IPS DF 19.7 (cell line): ENCODE measurements around the gene RTL1.

ENCODE experiments used
- DNase-seq: peaks from one replicate; pipeline ENCODE4 v3.0.0-alpha.2; 2013; ENCODE audit warnings: low read depth, low spot score

The RTL1 gene

DNA sequence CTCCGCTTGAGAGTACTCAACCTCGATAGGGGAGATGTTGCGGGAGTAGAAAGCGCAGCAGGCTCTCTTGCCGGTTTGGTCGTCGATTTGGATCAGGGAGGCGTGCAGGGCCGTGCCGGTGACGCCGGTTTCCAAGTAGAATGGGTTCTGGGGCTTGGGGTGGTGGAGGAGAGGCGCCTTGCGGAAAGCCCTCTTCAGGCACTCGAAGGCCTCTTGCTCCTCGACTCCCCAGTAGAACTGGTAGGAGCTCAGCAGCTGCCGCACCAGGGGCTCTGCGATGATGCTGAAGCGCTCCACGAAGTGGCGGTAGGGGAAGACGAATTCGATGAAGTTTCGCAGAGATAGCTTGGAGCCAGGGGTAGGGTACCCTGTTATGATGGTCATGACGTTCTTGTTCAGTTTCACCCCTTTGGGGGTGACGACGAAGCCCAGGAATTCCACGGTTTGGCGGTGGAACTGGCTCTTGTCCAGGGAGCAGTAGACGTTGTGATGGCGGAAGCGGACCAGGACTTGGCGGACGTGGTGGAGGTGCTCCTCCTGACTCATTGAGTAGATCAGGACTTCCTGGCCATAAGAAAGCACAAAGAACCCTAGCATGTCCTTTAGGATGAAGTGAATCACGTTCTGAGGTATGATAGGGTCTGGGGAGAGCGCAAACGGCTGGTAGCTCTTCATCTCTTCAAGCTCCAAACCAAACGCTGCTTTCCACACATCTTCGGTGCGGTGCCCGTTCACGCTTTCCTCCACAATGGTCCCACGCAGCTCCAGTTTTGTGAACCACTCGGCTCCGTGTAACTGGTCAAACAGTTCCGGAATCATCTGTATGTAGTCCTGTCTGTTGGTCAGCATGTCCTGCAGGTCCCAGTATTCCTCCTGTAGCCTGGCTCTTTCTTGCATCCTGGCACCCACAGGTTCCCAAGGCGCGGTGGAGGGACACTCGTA lies 21.2 kb downstream of the RTL1 start:
- no peak for DNase-seq

DNA sequence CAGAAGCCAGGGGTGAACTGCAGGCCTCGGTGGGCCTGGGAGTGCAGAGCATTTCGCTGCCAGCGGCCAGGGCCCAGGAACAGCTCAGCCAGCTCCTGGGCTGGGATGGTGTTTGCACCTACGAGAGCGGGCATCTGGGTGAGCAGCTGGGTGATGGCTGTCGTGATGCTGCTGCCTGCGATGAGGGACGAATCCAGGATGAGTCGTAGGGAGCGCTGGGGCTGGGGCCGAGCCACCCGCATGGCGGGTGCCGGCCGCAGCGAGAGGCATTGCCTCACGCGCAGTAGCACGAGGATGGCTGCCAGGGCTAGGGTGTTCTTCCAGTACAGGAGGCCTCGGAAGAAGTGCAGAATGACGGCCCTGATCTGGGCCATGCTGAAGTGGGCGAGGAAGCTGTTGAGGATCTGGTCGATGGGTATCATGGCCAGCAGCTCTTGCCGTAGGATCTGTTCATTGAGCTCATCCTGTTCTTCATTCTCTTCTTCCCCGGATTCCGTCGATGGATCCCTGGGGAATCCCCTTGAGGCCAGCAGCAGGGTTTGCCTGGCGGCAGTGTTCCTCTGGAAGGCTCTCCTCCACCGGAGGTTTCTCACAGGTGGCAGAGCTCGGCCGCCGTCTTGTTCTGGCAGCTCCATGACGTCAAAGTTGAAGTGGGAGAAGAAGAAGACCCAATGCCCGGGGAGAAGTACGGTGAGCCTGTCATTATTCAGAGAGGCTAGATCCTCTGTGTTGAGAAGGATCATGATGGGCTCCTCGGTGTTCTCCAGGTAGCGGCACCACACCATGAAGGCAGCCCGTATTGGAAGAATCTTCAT lies 22.1 kb downstream of the RTL1 start:
- no peak for DNase-seq

DNA sequence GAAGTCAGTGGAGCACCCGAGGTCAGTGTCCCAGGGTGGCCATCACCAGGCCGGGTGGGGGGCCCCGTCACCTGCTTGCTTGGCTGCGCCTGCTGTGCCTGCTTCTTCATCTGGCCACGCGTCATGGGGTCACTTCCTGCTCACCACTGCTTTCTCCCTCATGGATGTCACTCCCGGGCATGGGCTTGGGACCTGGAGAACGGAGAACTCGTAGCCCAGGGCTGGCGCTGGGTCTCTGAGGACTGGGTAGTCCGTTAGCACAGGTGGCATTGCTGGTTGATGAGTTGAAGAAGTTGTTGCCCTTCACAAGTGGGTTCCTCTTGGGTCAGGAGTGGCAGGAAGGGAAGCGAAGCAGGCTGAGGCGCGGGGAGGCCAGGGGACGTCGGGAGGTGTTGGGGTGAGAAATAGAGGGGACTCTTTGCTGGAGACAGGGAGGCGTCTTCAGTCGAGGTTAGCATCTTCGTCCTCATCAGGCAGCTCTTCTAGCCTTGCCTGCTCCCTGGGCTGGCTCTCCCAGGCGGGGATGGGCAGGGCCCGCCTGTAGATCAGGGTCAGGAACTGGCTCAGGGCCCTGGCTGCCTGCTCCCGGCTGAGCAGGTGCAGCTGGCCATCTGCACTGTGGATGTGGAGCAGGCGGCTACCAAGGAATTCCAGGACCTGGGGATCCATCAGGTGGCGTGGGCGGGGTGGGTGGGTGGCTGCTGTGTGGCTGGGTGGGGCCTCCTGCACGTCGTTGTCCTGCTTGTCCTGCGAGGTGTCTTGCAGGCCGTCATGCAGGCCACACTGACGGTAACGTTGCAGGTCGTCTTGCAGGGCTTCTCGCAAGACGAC lies 23.0 kb downstream of the RTL1 start:
- no peak for DNase-seq

DNA sequence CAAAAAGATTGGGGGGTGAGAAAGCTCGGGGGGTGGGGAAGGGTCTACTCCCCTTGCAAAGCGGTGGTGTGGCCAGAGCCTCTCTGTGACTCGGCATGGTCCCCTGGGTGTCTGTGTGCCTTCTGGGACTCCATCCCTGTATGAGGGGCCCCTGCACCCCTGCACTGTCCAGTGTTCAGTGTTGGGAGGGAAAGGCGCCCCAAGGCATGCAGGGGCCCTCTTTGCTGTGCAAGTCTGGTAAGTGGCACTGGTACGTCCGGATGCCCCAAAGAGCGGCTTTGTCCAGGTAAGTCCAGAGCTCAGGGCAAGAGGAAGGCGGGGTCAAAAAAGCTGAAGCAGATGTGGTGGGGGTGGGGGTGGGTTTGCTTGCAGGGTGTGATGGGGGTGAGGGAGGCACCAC lies 23.7 kb downstream of the RTL1 start:
- no peak for DNase-seq

DNA sequence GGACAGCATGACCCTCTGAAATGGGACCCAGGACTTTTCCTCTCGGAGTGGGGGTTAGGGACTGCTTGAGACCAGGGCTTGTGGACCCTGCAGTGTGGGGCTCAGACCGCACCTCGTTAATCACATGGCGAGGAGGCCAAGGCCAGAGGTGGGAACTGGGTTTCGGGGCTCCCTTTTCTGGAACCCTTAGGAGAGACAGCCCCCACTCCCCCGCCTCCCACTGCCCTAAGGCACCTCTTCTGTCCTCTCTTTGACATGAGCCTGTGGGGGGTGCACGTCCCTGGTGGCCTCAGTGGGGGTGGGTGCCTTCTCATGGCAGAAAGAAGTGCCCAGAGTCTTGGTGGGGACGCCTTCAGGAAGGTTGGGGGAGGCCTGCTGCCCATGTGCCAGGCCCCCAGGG lies 24.3 kb downstream of the RTL1 start:
- no peak for DNase-seq

DNA sequence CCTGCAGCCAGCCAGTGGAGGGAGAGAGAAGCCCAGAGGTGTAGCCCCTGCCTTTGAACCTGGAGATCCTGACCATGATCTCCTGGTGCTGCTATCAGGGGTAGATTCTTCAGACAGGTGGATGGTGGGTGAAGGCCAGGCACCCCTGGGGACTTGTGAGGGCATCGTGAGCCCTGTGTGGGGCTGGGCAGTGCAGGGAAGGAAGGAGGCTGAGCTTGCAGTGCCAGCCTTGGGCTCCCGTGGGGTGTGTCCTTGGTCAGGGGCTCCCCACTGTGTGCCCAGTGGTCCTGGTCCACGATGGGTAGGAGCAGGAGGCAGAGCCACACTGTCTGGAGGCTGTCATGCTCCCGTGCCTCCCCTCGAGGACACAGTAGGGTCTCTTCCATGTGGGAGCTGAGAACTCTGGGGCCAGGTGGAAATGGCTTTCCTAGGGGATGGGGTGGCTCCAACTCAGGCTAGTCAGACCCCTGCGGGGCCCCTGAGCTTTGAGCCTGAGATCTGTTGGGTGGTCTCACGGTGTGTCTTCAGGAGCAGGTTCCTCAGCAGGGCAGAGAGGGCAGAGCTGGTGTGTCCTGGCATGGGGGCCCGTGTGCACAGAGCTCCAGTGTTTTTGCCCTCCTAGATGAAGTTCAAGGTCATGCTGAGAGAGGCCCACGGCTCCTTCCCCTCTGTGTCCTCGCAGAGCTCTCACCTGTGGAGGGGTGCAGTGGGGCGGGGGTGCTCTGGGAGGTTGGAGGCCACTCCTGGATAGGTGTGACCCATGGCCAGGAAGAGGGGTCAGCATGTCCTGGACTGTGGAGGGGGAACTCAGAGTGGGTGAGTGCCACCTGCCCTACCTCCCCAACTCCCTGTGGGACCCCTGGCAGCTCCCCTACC lies 25.0 kb downstream of the RTL1 start:
- DNase-seq: no peak

DNA sequence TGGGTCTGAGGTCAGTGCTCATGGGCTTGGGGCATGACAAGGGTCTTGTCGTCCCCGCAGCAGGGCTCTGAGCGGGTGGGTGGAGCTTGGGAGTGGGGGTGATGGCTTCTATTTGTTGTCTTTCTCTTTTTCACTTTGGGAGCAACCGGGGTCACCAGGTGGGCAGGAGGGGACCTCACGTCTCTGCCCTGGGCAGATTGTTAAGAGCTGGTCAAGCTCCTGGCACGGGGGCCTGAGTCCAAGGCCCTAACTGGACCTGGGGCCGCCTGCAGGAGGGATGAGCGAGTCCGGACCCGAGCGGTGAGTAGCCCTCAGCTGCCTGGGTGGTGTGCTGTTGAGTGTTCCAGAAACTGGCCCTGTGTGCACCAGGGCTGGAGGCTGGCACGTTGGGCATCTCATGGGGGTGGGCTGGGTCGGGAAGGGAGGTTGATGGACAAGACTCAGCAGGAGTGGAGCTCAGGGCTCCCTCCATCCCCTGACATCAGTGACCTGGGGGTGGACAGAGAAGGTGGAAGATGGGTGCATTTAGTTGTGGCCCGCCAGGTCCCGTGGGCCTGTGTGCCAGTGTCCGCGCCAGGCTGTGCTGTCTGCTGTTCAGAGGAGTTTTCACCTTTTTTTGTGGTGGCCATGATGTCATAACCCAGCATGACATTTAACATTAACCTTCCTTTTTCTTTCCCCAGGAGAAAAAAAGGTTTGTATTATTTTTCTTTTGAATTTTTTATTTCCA lies 27.5 kb downstream of the RTL1 start:
- no peak for DNase-seq

DNA sequence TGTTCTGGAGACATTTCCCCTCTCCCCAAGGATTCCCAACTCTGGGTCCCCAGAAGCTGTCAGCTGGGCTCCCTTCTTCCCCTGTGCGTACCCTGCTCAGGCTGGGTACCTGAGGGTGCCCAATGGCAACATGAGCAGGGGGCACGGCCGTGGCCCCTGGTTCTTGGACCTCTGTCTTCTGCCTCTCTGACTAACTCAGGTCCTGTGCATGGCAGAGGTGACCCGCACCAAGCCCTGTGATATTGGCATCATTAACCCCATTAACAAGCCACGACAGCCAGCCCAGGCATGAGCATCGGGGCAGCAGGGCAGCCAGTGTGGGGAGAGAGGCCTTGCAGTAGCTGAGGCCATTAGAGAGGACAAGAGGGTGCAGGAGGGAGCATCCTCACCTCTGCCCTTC lies 28.4 kb downstream of the RTL1 start:
- DNase-seq: no peak

DNA sequence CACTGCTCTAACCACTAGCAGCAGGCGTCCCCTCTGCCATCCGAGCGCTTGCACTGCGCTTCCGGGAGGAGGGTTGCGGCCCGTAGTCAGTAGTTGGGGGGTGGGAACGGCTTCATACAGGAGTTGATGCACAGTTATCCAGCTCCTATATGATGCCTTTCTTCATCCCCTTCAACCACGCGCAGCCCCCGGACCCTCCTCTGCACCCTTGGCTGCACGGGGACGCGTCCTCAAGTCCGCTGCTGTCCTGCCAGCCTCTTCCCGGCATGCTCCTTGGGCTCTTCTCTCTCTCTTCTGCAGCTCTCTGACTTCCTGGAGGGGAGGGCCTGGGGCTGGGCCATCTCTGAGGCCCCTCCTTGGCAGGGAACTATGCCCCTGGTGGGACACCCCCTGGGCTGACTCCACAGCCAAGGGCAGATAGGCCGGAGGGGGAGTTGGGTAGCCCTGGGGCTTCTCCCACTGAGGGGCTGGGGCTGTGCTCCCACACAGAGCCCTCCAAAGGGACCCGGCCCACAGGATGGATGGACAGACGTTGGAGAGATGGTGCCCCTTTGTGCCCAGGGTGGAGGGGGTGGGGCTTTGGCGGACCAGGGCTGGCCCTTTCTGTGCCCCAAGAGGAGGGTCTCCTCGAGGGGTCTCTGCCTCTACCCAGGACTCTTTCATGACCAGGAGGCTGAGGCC lies 29.0 kb downstream of the RTL1 start:
- no peak for DNase-seq

DNA sequence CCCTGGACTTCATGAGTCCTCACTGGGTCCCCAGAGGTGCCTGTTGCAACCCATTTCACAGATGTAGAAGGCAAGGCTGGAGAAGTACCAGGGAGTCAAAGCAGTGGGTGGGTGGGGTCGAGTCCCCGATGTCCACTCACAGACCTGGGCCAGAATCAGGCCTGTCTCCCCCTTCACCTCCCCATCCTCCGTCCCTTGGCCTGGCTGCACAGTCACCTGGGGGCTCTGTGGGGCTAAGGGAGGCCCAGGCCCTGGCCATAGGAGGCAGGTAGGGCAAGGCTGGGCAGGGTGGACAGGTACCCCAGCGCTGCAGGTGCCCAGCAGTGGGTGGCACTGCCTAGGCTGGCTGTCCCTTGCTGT lies 29.5 kb downstream of the RTL1 start:
- no peak for DNase-seq

DNA sequence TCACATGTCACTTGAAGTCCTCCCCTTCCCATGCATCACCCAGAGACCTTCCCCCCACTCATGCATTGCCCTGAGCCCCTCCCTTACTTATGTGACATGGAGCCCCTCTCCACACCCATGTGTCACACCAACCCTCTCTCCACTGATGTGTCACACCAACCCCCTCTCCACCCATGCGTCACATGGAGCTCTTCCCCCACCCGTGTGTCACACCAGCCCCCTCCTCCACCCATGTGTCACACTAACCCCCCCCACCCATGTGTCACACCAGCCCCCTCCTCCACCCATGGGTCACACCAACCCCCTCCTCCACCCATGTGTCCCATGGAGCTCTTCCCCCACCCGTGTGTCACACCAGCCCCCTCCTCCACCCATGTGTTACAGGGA lies 30.4 kb downstream of the RTL1 start:
- DNase-seq: no peak

DNA sequence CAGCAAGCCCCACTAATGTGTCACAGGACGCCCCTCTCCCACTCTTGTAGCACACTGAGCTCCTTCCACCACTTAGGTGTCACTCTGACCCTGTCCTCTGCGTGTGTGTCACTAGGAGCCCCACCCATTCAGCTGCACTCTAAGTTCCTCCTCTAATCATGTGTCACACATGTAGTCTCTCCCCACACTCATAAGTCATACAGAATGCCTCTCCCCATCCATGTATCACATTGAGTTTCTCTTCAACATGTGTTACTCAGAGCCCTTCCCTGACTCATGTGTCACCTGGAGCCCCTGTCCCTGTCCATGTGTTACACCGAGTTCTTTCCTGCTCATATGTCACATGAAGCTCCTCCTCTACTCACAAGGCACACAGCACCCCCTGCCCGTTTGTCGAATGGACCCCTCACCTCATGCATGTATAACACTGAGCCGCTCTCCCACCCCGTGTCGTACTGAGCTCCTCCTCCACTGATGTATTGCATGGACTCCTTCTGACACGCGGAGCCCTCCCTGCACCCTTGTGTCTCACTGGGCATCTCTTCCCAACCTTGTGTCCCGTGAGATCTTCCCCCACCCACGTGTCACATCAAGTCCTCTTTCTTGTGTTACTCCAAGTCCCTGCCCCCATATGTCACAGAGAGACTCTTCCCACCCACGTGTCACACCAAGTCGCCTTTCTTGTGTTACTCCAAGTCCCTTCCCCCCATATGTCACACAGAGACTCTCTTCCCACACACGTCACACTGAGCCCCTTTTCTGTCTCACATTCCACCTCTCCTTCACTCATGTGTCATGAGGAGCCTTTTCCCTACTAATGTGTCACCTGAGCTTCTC lies 31.0 kb downstream of the RTL1 start:
- DNase-seq: no peak

DNA sequence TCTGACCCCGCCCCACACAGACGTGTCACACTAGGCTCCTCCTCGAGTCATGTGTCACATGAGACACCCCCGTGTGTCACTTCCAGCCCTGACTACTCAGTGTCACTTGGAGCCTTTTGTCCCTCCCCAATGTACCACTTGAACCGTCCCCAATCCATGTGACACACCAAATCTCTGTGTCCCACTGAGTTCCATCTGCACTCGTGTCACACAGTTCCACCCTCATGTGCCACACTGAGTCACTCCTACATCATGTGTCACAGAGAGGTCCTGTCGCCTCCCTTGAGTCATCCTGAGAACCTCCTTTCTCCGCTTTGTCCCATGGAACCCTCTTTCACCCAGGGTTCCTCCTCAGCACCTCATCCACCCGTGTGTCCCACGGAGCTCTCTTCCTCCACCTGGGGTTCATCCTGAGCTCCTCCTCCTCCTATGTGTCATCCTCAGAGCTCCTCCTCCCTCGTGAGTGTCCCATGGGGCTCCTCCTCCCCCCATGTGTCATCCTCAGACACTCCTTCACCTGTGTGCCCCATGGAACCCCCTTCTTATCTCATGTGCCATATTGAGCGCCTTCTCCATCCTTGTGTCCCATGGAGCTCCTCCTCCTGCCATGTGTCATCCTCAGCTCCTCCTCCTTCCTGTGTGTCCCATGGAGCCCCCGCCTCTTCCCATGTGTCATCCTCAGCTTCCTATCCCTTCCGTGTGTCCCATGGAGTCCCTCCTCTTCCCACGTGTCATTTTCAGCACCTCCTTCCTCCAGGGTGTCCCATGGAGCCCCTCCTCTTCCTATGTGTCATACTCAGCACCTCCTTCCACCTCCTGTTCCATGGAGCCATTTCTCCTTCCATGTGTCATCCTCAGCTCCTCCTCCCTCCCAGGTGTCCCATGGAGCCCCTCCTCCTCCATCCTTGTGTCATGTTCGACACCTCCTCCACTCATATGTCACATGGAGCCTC lies 32.0 kb downstream of the RTL1 start:
- DNase-seq: no peak

DNA sequence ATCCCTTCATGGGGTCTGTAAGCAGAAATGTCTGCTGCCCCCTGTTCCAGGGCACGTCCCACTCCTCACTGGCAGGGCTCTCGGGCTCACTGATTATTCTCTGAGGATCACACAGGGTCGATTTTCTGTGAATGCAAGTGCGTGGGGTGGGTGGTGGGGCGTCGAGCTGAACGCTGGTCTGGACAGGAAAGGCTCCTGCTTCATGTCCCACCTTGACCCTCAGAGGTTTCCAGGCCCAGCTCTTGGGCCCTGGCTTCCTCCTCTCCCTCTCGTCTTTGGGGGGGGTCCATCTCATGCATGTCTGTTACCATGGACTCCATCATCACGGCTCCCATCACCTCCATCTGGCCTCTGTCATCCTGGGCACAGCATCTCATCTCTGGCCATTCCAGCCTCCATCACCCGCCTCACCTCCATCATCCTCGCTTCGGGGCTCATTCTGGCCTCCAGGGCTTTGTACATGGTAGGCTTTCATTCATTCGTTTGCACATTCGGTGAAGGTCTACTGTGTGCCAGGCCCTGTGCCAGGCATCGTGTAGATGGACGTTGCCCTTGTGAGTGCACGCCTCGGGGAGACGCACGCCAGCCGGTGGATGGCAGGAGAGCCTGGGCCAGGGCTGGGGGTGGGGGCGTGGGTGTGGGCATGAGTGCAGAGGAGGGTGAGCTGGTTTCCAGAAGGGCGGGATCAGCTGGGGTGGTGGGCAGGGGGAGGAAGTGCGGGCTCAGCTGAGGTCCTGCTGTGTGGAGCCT lies 34.7 kb downstream of the RTL1 start:
- no peak for DNase-seq

DNA sequence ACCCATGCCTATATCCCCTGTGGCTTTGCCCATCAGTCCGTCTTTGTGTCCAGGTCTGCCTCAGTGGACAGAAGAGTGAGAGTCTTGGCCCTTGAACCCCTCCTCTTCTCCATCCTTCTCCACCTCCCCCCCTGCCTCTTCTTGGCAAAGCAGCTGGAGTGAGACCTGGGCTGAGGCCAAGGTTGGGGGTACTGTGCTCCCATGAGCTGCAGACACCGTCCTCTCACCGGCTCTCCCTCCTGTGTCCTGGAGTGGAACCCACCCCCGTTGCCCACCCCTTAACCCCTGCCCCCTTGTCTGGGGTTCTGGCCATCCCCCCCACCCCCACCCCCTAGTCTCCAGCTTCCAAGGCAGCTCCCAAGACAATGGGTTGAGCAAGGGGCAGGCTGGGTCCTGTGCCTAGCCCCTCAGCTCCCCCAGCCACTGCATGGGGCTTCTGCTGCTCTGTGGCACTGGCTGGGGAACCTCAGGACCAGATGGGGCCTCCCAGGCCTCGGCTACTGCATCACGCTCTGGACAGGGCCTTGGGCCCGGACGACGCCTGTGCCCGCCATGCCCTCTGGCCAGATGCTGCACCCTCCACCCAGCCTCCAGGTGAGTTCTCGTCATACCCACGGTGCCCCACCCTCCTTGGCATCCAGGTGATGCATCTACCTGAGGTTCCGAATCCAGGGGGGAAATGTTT lies 35.7 kb downstream of the RTL1 start:
- DNase-seq: no peak
